Fibroblast of lung (primary cell): Measurements from ENCODE around the gene KLK3.

Experiments used
- EZH2 ChIP-seq: IDR thresholded peaks from 2 replicates; pipeline ENCODE4 v1.5.1; 2012; ENCODE audit warnings: low read length, control low read depth, mild to moderate bottlenecking; ENCODE audit errors: missing control alignments
- TF ChIP-seq, protein P1 (sequence below), 2 donors: IDR thresholded peaks in 1 of 2; conservative IDR thresholded peaks in 1 of 2; 1 replicate in 1 of 2; 2 replicates in 1 of 2; pipeline ENCODE4 v1.5.1; 2011 to 2012; ENCODE audit warnings: low read length in 2 of 2, control low read depth in 1 of 2, inconsistent platforms in 1 of 2, low read depth in 1 of 2, mild to moderate bottlenecking in 1 of 2

DNA sequence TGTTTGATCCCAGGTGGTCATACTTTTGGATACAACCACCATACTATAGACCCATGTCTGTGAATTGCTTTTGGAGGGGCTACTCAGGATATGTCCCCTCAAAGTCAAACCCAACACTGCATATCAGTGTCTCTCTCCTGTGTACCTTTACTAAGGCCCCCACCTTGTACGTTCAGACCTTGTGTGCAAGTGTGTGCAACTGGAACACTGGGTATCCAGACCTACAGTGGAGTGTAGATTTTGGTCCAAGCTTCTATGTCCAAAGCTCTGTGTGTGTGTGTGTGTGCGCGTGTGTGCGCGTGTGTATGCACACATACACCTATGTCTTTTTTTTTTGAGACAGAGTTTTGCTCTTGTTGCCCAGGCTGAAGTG lies 36.5 kb downstream of the KLK3 start:
- TF ChIP-seq, protein P1, sequence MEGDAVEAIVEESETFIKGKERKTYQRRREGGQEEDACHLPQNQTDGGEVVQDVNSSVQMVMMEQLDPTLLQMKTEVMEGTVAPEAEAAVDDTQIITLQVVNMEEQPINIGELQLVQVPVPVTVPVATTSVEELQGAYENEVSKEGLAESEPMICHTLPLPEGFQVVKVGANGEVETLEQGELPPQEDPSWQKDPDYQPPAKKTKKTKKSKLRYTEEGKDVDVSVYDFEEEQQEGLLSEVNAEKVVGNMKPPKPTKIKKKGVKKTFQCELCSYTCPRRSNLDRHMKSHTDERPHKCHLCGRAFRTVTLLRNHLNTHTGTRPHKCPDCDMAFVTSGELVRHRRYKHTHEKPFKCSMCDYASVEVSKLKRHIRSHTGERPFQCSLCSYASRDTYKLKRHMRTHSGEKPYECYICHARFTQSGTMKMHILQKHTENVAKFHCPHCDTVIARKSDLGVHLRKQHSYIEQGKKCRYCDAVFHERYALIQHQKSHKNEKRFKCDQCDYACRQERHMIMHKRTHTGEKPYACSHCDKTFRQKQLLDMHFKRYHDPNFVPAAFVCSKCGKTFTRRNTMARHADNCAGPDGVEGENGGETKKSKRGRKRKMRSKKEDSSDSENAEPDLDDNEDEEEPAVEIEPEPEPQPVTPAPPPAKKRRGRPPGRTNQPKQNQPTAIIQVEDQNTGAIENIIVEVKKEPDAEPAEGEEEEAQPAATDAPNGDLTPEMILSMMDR (conservative IDR thresholded peaks at IDR 0.05 in 1 of 2, IDR thresholded peaks at IDR 0.05 in 1 of 2; ENCODE audit: low read depth in 1 of 2, low read length in 2 of 2): no peak
- no peak for TF ChIP-seq EZH2
